HEK293T (cell line): ENCODE measurements around the gene TST.

ENCODE experiments used
- BHLHE40 ChIP-seq: fragments of 450-650 bp; IDR thresholded peaks from 2 replicates; pipeline ENCODE4 v1.6.1; 2016; ENCODE audit warnings: mild to moderate bottlenecking, moderate library complexity, borderline replicate concordance
- HDGF ChIP-seq: fragments of 450-650 bp; IDR thresholded peaks from 2 replicates; pipeline ENCODE4 v1.6.1; 2017; ENCODE audit warnings: antibody characterized with exemption, borderline replicate concordance
- NFRKB ChIP-seq: fragments of 450-650 bp; IDR thresholded peaks from 2 replicates; pipeline ENCODE4 v1.6.1; 2016; ENCODE audit warnings: mild to moderate bottlenecking, moderate library complexity
- SP1 ChIP-seq: fragments of 450-650 bp; IDR thresholded peaks from 2 replicates; pipeline ENCODE4 v1.6.1; 2017

DNA sequence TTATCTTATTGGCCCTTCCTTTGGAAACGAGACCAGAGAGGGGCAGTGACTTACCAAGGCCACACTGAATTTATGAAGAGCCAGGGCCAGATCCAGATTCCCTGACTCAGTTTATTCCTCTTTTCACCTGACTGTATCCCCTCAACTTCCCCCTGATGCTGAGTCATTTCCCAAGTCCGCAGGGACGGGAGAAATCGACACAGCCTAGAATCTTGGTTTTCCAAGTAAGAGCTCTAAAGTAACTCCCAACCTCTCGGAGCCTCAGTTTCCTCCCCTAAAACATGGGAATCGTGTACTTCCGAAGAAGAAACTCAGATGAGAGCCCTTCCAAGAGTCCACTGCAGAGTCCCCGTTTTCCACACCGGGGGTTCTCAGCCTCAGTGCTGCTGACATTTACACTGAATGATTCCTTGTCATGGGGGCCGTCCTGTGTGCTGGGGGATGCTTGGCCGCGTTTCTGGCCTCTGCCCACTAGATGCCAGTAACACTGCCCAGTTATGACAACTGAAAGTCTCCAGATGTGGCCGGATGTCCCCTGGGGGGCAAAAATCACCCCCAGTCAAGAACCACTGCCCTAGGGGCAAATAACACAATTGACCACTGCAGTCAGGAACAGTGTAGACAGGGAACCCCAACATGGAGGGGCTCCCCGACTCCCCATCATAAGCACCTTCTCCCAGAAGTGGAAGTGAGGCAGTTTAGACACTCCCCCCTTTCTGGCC lies 11.5 kb upstream of the TST start:
- TF ChIP-seq NFRKB: no peak
- no peak for TF ChIP-seq HDGF
- TF ChIP-seq SP1: no peak
- no peak for TF ChIP-seq BHLHE40
